HepG2 (cell line): ENCODE results near the gene TARDBP.

Source experiments
- NCOR1 ChIP-seq: fragments of 200-600 bp; sonication (generic); IDR thresholded peaks from 2 replicates; pipeline ENCODE4 v1.7.0; 2017; ENCODE audit warnings: antibody characterized with exemption, low read length, borderline replicate concordance
- ZNF605 ChIP-seq: sonication (generic); formaldehyde crosslinking; IDR thresholded peaks from 2 replicates; pipeline ENCODE4 v1.8.0; 2022; ENCODE audit warnings: mild to moderate bottlenecking, missing genetic modification reagents
- TF ChIP-seq, protein P1 (sequence below): sonication (generic); formaldehyde crosslinking; IDR thresholded peaks from 2 replicates; pipeline ENCODE4 v1.5.0; 2020; ENCODE audit warnings: mild to moderate bottlenecking, missing genetic modification reagents, moderate library complexity

GRCh38 chr1:11045428-11046269, 33.2 kb downstream of the TARDBP start:
- TF ChIP-seq, protein P1, sequence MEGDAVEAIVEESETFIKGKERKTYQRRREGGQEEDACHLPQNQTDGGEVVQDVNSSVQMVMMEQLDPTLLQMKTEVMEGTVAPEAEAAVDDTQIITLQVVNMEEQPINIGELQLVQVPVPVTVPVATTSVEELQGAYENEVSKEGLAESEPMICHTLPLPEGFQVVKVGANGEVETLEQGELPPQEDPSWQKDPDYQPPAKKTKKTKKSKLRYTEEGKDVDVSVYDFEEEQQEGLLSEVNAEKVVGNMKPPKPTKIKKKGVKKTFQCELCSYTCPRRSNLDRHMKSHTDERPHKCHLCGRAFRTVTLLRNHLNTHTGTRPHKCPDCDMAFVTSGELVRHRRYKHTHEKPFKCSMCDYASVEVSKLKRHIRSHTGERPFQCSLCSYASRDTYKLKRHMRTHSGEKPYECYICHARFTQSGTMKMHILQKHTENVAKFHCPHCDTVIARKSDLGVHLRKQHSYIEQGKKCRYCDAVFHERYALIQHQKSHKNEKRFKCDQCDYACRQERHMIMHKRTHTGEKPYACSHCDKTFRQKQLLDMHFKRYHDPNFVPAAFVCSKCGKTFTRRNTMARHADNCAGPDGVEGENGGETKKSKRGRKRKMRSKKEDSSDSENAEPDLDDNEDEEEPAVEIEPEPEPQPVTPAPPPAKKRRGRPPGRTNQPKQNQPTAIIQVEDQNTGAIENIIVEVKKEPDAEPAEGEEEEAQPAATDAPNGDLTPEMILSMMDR = no peak
- TF ChIP-seq ZNF605 (CRISPR knock-in tag) (no peak), NCOR1 (no peak)
